ENCODE measurements around the gene KIF4A.

DNA sequence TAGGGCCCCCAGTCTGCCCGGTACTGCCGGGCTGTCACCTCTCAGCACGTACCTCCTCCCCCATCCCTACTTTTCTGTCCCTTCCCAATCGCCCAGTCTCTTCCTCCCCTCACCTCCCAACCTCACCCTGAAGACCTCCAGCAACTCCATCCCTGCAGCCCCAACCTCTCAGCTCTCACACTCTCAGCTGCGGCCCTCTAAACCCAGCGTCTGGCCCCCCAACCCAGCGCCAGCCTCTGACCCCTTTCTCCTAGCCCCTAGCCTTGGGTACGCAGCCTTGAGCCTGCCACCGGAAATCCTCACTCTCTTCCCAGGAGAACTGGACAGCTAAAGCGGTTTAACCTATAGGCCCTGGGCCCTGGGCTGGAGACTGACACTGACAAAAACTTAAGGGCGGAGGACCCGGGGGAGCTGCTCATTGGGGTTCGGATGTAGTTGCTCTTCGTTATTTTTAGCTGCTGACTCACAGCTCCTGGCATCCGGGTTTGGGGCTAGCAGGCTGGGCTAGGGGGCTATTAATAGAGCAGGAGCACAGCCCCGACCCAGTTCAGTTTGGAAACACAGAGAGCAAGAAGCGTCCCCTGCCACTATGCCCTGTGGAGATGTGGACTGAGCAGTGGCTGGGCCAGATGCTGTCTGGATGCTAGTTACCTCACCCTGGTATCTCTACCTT lies 145.1 kb downstream of the KIF4A start:
- TF ChIP-seq, protein P1, sequence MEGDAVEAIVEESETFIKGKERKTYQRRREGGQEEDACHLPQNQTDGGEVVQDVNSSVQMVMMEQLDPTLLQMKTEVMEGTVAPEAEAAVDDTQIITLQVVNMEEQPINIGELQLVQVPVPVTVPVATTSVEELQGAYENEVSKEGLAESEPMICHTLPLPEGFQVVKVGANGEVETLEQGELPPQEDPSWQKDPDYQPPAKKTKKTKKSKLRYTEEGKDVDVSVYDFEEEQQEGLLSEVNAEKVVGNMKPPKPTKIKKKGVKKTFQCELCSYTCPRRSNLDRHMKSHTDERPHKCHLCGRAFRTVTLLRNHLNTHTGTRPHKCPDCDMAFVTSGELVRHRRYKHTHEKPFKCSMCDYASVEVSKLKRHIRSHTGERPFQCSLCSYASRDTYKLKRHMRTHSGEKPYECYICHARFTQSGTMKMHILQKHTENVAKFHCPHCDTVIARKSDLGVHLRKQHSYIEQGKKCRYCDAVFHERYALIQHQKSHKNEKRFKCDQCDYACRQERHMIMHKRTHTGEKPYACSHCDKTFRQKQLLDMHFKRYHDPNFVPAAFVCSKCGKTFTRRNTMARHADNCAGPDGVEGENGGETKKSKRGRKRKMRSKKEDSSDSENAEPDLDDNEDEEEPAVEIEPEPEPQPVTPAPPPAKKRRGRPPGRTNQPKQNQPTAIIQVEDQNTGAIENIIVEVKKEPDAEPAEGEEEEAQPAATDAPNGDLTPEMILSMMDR (IDR thresholded peaks at IDR 0.05): no peak
- TF ChIP-seq ZFX (IDR thresholded peaks at IDR 0.05; ENCODE audit: borderline replicate concordance): no peak

Measured in 22Rv1 (cell line).